IPS-18a (cell line): ENCODE data around the gene RNF214.
A peak's percentile ranks its signal among the peaks of the same experiment; 100 is the strongest.

Experiments used
- H3K27ac ChIP-seq: one replicate; pipeline ENCODE4 v1.5.1; 2013; ENCODE audit warnings: low read length
- H3K27me3 ChIP-seq: one replicate; pipeline ENCODE4 v1.6.1; 2013; ENCODE audit warnings: mild to moderate bottlenecking, low read length; ENCODE audit not compliant: control insufficient read depth, insufficient read depth
- H3K36me3 ChIP-seq: one replicate; pipeline ENCODE4 v1.6.1; 2013; ENCODE audit warnings: low read depth, low read length; ENCODE audit not compliant: control insufficient read depth
- H3K4me1 ChIP-seq: one replicate; pipeline ENCODE4 v1.6.1; 2013; ENCODE audit warnings: low read depth, low read length; ENCODE audit not compliant: control insufficient read depth
- H3K4me3 ChIP-seq: one replicate; pipeline ENCODE4 v1.5.1; 2013; ENCODE audit warnings: low read length
- H3K9ac ChIP-seq: one replicate; pipeline ENCODE4 v1.6.1; 2013; ENCODE audit warnings: mild to moderate bottlenecking, low read length, moderate library complexity
- H3K9me3 ChIP-seq: one replicate; pipeline ENCODE4 v1.6.1; 2013; ENCODE audit warnings: low read depth, low read length; ENCODE audit not compliant: control insufficient read depth

The RNF214 gene

GRCh38 chr11:117189941-117190544 is 42.4 kb upstream of the RNF214 start:
- Histone ChIP-seq H3K9ac (no peak overlapping the region), H3K27me3 (no peaks in the 10 kb centered on the region), H3K27ac (no peak overlapping the region), H3K4me3 (no peak overlapping the region), H3K36me3 (no peaks in the 10 kb centered on the region), H3K4me1 (no peaks in the 10 kb centered on the region), H3K9me3 (no peaks in the 10 kb centered on the region)

DNA sequence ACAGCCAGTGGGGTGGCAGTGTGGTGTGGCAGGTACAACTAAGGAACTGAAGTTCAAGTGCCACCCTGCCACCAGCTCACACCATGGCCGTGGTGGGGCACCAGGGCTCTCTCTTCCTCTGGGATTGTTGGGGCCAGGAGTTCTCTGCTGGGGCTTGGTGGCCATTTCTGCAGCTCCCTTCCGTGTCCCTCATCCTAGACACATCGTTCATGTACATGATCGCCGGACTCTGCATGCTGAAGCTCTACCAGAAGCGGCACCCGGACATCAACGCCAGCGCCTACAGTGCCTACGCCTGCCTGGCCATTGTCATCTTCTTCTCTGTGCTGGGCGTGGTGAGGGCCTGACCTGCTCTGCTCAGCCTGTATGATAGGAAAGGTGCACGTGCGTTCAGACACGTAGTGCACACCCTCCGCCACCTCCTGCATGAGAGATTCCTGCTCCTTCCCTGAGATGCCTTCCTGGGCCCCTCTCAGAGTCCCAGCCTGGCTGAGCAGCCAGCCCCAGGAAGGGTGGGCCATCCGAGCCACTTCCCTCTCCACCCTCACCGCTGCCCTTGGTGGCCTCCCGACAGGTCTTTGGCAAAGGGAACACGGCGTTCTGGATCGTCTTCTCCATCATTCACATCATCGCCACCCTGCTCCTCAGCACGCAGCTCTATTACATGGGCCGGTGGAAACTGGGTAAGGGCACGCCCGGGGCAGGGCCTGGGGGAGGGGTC is 40.6 kb upstream of the RNF214 start:
- no peaks in the 10 kb centered on the region for H3K27me3 ChIP-seq
- H3K9ac ChIP-seq, result no peak overlapping the region
- no peaks in the 10 kb centered on the region for H3K36me3 ChIP-seq
- no peak overlapping the region for H3K4me3 ChIP-seq
- H3K4me1 ChIP-seq, result no peaks in the 10 kb centered on the region
- H3K9me3 ChIP-seq, result no peaks in the 10 kb centered on the region
- H3K27ac ChIP-seq, result no peak overlapping the region

- Histone ChIP-seq H3K4me3 (no peak overlapping the region), H3K9me3 (no peaks in the 10 kb centered on the region), H3K4me1 (no peaks in the 10 kb centered on the region), H3K36me3 (no peaks in the 10 kb centered on the region), H3K27ac (no peak overlapping the region), H3K27me3 (no peaks in the 10 kb centered on the region), H3K9ac (no peak overlapping the region)
These were observed 40.0 kb upstream of the RNF214 start for GRCh38 chr11:117192401-117192875.

DNA sequence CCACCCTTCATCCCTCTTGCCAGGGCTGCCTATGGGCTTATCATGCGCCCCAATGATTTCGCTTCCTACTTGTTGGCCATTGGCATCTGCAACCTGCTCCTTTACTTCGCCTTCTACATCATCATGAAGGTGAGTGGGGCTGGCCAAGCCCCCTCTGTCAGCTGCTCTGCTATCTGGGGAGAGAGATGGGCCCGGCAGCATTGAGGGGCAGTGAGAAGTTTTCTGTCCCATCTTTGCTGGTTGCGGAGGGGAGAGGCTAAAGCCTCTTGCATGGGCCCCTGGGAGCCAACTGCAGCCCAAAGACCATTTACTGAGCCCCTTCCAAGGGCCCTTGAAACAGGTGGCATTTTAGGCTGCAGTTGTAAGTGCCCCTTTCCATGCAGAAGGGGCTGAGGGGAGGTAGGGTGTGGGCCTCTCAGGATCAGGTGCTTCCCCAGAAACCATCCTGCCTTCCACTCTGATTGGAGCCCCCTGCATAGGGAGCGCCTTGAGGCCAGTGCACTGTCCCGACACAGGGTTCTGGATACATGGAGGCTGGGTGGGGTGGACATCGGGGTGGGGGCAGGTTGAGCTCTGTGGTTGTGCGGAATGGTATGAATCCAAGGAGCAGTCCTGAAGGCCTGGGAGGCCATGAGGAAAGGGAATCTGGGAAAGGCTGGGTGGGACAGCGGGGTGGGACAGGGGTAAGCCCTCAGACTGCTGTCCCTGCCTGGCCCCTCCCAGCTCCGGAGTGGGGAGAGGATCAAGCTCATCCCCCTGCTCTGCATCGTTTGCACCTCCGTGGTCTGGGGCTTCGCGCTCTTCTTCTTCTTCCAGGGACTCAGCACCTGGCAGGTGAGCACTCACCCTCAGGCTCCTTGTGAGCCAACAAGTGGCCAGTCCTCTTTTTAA is 39.1 kb upstream of the RNF214 start:
- Histone ChIP-seq H3K4me3 (no peak overlapping the region), H3K36me3 (no peaks in the 10 kb centered on the region)

DNA sequence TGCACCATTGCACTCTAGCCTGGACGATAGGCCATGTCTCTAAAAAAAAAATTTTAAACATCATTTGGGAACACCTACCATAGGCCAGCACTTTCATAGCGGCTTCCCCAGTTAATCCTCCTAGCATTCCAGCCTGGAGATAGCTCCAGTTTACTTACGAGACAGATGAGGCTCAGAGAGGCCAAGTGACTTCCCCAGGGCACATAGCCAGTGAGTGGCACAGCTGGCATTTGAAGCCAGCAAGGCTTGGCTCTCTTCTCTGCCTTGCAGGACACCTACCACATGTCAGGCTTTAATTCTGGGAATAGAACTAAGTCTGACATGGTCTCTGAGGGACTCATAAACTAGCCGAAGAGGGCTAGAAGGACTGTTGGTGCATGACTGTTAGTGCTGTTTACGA is 38.2 kb upstream of the RNF214 start:
- Histone ChIP-seq H3K36me3 (no peaks in the 10 kb centered on the region), H3K9me3 (no peaks in the 10 kb centered on the region), H3K4me1 (peaks cover 7% of the 10 kb centered on the region), H3K9ac (no peak overlapping the region), H3K27me3 (no peaks in the 10 kb centered on the region), H3K4me3 (no peak overlapping the region), H3K27ac (no peak overlapping the region)

More for the DNA sequence above, 39.1 kb upstream of the RNF214 start:
- no peak overlapping the region for H3K9ac ChIP-seq
- H3K27ac ChIP-seq, result no peak overlapping the region
- H3K4me1 ChIP-seq, result peaks cover 4% of the 10 kb centered on the region
- H3K27me3 ChIP-seq, result no peaks in the 10 kb centered on the region
- H3K9me3 ChIP-seq, result no peaks in the 10 kb centered on the region

GRCh38 chr11:117195258-117195657 is 37.2 kb upstream of the RNF214 start:
- Histone ChIP-seq H3K27me3 (no peaks in the 10 kb centered on the region), H3K27ac (no peak overlapping the region), H3K9ac (no peak overlapping the region), H3K4me1 (peaks cover 15% of the 10 kb centered on the region), H3K9me3 (no peaks in the 10 kb centered on the region), H3K4me3 (no peak overlapping the region), H3K36me3 (no peaks in the 10 kb centered on the region)

- no peak overlapping the region for H3K9ac ChIP-seq
- no peaks in the 10 kb centered on the region for H3K27me3 ChIP-seq
- no peak overlapping the region for H3K4me3 ChIP-seq
- no peak overlapping the region for H3K27ac ChIP-seq
- no peaks in the 10 kb centered on the region for H3K9me3 ChIP-seq
- no peaks in the 10 kb centered on the region for H3K36me3 ChIP-seq
- H3K4me1 ChIP-seq, result peaks cover 20% of the 10 kb centered on the region
These were observed 36.7 kb upstream of the RNF214 start for GRCh38 chr11:117195761-117196160.

DNA sequence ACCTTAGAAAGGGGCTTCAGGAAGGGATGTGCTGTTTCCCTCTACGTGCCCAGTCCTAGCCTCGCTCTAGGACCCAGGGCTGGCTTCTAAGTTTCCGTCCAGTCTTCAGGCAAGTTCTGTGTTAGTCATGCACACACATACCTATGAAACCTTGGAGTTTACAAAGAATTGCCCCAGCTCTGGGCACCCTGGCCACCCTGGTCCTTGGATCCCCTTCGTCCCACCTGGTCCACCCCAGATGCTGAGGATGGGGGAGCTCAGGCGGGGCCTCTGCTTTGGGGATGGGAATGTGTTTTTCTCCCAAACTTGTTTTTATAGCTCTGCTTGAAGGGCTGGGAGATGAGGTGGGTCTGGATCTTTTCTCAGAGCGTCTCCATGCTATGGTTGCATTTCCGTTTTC is 35.5 kb upstream of the RNF214 start:
- no peak overlapping the region for H3K27ac ChIP-seq
- H3K9ac ChIP-seq, result no peak overlapping the region
- H3K4me3 ChIP-seq, result no peak overlapping the region
- no peaks in the 10 kb centered on the region for H3K36me3 ChIP-seq
- no peaks in the 10 kb centered on the region for H3K27me3 ChIP-seq
- H3K4me1 ChIP-seq, result peaks cover 25% of the 10 kb centered on the region
- no peaks in the 10 kb centered on the region for H3K9me3 ChIP-seq

GRCh38 chr11:117197516-117198456 is 34.7 kb upstream of the RNF214 start:
- H3K4me1 ChIP-seq, result peaks cover 25% of the 10 kb centered on the region
- H3K9me3 ChIP-seq, result no peaks in the 10 kb centered on the region
- no peak overlapping the region for H3K27ac ChIP-seq
- H3K9ac ChIP-seq, result peak overlapping the region; percentile 74
- no peak overlapping the region for H3K4me3 ChIP-seq
- H3K36me3 ChIP-seq, result peaks cover under 1% of the 10 kb centered on the region
- no peaks in the 10 kb centered on the region for H3K27me3 ChIP-seq

DNA sequence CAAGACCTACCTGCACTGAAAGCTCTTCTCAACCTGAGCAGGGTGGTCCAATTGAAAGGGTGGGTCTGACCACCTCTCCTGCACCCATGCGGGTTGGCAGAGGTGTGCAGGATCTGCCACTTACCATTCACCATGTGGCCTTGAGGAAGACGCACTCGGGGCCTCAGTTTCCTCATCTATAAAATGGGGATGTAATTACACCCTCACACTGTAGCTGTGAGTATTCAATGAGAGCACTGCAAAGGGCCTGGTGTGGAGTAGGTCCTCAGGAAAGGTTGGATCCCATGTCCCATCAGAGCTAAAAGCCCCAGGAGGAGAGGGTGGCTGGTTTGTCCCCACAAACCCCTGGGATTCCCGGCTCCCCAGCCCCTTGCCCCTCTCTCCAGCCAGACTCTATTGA is 33.9 kb upstream of the RNF214 start:
- Histone ChIP-seq H3K9ac (peak overlapping the region; percentile 74), H3K36me3 (peaks cover 7% of the 10 kb centered on the region), H3K9me3 (no peaks in the 10 kb centered on the region), H3K27me3 (no peaks in the 10 kb centered on the region), H3K4me3 (peak overlapping the region; percentile 66), H3K4me1 (peaks cover 25% of the 10 kb centered on the region), H3K27ac (no peak overlapping the region)
